ENCODE results near the gene HSPB9.
"Not testable (repeated sequence)": the region's sequence is repeated elsewhere in the genome, so short reads cannot be mapped to it uniquely, and the experiment has no call there.

HSPB9 gene

DNA sequence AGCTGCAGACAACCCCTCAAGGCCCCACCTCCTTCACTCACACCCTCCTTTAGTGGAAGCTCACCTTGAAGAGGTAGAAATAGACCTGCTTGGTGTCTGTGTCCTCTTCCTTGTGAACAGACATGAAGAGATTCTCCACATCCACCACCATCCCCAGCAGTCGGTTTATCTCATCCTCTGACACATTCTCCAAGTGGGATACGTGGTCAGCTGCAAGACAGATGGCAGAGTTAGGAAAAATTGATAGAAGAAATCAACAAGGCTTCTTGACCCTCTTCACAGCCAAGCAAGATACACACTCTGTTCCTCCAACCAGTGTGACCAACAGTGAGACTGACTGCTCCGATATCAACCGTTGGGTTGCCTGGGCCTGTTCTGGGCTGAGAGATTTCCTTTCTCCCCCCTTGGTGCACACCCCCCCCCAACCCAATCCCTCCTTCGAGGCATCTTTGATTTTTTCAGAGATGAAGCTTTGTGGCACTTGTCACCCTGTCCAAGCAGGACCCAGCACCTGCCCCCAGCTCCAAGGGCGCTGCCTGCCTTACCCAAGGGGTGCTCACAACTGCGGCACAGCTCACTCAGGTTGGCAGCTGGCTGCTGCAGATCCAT is 2.3 kb upstream of the HSPB9 start:
- DNase-seq: no peak

DNA sequence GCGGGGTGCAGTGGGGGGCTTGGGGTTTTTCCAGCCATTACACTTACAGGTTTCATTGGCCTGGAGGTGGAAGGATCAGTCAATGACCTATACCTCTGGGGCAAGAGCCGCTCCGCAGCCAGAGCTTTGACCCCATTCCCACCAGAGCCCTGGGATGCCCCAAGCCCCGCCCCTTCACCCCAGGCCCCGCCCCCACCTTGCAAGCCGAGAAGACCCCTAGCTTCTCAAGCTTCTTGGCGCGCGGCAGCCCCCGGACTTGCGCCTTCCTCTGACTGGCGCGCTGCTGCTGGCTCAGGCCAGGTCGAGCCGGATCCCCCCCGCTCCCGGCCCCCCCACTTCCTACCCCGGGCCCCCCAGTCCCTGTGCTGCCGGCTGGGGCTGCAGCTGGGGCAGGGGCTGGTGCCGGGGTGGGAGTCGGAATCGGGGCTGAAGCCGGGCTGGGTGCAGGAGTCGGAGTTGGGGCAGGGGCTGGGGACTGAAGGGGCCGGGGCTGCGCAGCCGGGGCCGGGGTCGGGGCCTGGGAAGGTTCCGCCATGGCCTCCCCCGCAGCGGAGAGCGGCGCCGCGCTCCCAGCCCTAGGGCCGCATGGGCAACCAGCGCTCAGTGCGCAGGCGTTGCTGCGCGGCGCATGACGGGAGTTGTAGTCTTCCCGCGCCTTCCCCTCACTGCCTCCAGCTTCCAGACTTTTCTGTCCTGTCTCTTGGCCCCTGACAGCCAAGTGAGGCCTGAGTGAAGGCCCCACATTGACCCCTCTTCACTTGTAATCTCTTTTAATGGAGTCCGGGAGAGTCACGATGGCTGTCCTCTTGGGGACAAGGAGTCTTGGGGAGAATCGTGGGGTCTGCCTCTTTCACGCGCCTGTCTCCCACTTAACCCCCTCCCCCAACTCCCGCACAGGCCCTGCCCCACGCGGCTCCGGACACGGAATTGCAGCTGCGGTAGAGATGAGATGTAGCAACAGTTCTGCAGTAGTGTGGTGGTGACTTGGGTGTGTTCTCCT is 1.5 kb upstream of the HSPB9 start, which contains the start of gene KAT2A:
KAT2A (minus strand) TSS at position 598 of the 1,000 bp plus-strand sequence; CDS start at position 535, 63 bp downstream.
- DNase-seq: peak in 13 of 14 donors; percentile 18 to 87 (median 70)

DNA sequence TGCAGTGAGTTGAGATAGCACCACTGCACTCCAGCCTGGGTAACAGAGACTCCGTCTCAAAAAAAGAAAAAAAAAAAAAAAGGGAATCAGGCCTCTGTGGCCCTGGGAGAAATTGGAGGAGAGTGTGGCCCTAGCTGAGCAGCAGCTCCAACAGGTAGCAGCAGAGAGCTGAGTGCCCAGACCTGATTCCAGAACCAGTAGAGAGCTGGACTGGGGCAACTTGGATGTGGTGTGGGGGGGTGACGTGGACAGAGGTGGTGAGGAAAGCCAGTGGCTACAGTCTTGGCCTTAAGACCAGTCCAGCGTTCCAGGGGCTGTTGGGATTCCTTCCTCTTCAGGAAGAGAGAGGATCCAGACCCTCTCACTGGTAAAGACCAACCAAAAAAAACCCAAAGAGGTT is 1.7 kb downstream of the HSPB9 start:
- no peak for DNase-seq

DNA sequence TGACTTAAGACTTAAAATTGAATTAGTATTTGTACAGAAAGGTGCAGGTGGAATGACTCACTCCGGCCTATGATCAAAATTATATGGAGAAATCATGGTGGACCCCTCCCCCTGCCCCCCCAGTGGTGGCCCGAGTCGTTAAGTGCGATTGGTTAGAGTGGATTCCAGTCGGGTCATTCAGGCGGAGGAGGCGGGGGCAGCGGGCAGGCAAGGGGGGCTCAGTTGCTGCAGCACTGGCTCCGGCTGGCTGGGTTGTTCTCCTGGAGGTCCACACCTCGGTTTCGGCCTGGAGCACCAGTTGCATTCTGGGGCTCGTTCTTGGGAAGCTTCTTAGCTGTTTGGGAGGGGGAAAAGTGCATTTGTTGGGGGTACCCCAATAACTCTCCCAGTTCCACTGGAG is 3.0 kb downstream of the HSPB9 start:
- DNase-seq: no peak

DNA sequence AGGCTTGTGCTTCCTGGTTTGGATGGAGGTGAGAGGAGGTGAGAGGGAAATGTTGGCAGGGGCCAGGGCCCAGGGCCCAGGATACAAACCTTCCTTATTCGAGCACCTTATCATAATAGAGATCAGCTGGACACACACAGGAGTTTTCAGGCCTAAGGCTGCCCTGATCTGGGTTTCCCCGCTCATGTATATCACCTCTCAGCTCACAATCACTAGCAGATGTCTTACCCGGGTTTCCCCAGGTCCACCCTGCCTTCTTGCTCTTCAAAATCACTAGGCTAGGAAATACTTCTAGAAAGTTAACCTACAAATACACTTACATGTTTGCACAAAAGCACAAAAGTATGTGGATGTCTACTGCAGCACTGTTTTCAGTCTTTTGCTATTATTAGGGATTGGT is 4.2 kb downstream of the HSPB9 start:
- no peak for DNase-seq

DNA sequence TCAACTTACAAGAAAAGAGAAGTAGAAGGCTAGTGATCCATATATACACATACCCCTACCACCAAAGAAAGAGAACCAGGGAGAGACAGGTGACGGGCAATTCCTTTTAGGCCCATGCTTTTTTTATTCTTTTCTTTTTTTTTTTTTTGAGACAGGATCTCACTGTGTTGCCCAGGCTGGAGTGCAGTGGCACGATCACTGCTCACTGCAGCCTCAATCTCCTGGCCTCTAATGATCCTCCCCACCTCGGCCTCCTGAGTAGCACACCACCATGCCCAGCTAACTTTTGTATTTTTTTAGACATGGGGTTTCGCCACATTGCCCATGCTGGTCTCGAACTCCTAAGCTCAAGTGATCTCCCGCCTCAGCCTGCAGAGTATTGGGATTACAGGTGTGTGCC is 4.8 kb downstream of the HSPB9 start:
- DNase-seq: no peak

DNA sequence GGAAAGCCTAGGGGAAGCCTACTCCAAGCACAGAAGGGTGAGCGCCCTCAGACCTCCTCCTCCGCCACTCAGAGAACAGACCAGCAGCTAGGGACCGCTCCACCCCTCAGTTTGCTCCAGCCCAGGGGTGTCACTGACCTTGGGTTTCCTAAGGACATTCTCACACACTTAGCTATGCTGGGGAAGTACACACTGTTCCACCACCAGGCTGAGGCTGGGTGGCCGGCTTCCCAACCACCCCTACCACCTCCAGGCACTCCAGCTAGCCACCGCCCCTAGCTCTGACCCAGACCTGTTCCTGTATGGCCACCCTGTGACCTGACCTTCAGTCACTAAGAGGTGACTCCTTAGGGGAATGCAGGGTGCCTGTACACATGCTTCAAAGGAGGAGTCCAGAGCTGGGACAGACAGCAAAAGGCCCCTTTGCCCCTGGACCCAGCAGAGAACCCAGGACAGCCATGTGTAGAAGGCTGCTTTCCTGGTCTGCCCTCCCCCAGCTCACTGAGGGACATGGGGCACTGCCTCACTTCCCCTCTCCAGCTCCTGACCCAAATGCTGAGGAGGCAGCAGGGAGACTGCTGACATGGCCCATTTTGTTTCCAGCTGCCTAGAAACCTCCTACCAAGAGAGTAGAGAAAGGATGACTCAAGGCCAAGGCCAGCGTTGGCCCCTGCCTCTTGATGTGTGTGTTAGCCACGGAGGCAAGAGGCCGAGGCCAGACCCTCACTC is 6.7 kb downstream of the HSPB9 start:
- DNase-seq: peak in 2 of 14 donors; percentile 28 to 43

DNA sequence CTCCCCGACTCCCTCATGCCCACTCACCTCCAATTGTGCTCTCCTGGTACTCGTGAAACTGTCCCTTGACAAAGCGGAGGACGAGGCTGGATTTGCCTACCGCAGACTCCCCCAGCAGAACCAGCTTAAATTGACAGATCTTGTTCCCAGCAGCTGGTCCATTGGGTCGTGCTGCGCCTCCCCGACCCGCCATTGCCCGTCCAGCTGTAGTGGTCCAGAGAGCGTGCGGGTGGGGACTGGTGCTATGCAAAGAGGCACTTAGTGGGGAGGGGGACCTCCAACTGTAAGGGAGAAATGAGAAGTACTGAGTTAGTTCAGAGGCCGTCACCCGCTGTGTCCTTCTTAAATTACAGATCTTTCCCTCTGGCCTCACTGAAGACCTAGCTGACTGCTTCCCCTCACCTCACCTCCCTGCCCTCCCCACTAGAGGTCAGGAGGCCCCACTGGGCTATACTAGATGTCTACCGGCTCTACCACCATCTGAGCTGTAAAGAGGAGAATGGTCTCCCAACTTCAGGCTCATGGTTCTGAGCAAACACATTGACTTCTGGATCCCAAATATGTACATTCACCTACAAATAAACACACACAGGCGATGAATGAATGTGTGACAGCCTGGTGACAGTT is 7.8 kb downstream of the HSPB9 start:
- no peak for DNase-seq

DNA sequence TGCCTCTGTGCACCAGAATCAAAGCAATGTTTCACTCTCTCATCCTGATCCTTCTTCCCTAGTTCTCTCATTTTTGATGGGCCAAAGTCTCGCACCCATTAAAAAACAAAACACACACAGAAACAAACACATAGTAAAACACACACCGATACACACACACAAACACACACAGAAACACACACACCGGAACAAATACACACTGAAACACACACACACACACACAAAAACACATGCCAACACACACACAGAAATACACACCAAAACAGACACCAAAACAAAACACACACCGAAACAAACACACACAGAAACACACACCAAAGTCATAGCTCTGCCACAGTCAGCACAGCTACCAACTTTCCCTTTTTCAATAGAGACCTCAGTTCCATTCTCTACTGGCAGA is 8.6 kb downstream of the HSPB9 start:
- no peak for DNase-seq

DNA sequence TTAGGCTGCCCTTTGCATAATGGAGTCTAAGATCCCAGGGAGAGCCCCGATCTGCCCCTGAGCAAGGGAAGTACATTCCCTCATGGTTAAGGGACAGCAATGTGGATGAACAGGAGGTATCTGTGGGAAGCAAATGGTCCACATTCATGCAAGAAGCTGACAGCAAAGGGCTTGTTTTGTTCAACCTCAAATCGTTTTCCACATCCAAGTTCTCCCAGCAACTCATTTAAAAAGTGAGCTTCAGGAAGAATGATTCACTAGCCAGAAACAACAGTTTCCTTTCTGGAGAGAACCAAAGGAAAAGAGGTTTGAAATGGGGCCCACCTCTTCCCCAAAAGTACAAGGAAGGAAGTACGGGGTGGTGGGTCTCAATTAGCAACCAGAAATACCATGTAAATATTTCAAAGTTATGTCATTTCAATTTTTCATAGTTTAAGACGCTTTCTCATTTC is 9.4 kb downstream of the HSPB9 start:
- peak in 1 of 14 donors; percentile 27 for DNase-seq

DNA sequence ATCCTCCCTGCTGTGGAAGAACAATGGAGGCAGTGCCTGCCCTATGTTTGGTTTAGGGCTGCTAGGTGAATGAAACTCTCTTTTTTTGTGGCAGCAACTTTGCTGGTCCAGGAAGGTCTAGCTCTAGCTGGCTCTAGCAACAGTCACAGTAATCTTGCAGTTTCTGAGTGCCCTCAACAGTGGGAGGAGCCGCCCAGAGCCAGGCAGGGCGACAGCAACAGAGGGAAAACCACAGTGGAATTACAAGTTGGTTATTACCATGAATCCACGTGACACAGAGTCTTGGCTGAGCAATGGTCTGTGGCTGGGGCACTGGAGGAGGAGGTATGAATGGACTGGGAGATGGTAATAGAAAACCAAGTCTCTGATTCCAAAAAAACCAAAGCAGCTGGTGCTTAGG is 10.3 kb downstream of the HSPB9 start:
- DNase-seq: peak in 11 of 14 donors; percentile 12 to 71 (median 48)

DNA sequence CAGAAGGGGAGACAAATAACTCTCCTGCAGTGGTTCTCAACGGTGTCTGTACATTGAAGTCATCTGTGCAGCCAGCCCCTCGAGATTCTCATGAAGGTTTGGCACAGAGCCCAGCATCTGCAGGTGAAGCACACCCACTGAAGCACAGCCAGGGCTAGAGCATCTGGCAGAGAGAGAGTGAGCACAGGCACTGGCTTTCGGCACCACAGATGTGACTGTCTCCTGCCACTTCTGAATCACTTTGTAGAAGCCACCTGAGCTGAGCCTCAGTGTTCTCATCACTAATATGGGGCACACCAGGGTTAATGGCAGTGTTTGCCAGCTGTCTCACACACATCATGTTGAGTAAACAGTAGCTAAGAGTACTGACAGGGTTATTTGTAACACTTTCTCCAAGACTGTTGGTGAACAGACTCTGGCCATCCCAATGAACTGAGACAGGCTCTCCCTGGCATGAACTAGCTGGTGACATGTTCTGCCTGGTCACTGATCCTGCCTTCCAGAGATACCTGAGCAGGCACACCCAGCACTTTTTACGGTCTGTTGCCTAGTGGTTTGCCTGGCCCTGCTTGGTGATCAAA is 10.9 kb downstream of the HSPB9 start:
- DNase-seq: no peak

DNA sequence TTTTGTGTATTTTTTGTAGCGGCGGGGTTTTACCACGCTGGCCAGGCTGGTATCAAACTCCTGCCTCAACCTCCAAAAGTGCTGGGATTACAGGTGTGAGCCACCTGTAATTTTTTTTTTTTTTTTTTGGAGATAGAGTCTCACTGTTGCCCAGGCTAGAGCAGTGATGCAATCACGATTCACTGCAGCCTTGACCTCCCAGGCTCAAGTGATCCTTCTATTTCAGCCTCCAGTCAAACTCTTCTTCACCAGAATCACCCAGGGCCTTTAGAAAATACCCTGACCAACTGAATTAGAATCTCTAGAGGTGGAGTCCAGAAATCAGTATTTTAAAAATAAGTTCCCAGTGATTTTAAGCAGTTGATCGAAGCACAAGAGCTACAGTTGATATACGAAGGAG is 12.5 kb downstream of the HSPB9 start:
- no peak for DNase-seq

DNA sequence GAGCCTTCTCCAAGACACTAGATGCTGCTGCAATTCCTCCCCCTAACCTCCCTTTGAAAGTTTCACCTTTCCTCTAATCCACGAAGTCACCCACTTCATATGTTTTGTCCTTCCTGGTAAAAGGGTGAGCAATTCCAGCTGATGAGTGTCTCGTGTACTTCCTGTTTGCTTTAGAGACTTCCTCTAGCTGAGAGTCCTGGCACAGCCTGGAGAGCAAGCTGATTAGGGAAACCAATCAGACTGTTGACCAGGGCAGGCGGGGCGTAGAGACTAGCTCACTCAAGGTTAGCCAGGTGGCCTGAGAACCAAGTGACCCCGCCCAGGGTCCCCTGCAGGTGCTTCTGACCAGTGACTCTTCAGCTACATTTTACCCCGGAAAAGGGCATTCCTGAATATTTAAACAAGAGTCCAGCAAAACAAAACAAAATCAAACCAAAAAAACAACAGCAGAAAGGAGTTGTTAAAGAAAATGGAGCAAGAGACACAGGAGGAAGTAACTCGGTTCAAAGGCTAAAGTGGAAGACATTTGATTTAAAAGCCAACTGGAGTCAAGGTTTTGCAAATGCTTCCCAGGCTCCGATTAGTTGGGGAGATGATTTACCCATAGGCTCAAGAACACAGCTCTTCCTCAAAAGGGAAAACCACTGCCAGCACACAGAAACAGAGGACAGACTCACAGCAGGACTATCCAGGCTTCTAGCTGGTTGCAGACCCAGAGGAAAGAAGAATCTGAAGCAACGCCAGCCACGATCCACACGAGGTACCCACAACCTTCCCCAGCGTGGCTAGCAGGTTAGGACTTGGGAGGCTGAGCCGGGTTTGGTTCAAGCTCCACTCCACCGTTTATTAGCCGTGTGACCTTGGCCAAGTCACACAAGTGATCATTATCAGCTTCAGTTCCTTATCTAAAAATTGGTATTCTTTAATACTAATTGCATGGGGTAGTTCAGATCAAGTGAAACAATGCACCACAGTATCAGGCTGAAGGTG is 13.4 kb downstream of the HSPB9 start:
- no peak for DNase-seq

DNA sequence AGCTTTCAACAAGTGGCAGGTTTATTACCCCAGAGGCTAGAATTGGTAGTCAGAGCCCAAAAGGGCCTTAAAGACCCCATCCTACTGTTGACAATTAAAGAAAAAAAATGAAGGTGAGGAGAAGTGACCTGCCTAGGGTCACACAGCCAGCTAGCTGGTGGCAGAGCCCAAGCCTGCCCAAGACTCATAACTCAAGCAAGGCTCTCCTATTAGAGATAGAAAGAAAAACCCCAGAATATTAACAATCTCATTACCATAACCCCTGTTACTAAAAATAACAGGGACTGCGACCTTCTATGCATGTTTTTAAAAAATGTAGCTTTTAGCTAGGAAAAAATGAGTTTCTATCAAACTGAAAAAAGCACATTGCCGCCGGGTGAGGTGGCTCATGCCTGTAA is 14.0 kb downstream of the HSPB9 start:
- DNase-seq: no peak

DNA sequence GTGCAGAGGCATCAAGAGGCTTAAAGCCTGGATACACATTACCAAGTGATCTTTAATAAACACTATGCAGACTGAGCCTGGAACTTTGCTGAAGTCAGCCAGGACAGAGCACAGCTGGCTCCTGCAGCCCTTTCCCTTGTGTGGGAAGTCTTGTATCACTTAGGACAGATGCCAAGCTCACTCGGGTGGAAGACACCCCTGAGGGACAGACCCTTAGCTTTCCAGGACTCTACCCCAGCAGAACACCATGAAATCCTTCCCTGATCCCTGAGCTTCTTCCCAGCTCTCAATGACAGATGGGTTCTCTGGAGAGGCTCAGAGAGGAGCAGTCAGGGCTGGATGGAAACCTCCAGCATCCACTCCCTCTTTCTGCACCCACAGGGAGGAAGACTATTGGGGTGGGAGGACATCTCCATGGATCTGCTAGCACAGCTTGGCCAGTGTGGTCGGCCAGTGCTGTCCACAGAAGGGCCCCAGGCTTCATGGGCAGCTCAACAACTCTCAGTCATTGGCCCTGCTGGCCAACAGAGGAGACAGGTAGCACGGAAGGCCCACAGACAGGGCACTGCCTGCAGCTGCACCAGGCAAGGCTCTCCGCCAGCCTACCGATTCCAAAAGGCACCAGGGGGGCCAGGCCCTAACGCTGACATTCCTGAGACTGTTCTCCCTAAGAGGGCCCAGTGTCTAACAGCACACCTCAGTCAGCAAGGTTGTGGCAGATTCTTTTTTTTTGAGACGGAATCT is 16.3 kb downstream of the HSPB9 start:
- DNase-seq: no peak

DNA sequence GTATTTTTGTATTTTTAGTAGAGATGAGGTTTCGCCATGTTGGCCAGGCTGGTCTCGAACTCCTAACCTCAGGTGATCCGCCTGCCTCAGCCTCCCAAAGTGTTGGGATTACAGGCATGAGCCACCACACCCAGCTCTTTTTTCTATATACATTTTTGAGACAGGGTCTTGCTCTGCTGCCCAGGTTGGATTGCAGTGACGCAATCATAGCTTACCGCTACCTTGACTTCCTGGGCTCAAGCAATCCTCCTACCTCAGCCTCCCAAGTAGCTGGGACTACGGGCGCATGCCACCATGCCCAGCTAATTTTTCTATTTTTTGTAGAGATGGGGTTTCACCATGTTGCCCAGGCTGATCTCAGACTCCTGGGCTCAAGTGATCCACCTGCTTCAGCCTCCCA is 18.1 kb downstream of the HSPB9 start:
- not testable (repeated sequence) for DNase-seq

DNA sequence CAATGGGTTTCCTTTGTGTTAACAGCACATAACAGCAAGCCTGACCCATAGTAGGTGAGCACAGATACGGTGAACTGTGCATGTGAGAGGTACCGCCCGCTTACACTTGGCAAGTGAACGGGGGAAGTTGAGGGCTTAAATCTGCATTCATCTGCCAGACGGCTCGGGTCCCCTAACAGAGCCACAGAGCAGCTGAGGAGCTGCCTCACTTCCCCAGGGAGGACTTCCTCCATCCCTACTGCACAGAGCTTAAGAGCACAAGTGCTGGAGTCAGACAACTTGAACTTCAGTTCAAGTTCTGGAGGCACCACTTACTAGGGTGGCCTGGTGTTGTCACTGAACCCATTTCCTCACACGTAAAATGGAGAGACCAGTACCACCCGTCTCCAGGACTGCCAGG is 18.8 kb downstream of the HSPB9 start:
- DNase-seq: no peak

DNA sequence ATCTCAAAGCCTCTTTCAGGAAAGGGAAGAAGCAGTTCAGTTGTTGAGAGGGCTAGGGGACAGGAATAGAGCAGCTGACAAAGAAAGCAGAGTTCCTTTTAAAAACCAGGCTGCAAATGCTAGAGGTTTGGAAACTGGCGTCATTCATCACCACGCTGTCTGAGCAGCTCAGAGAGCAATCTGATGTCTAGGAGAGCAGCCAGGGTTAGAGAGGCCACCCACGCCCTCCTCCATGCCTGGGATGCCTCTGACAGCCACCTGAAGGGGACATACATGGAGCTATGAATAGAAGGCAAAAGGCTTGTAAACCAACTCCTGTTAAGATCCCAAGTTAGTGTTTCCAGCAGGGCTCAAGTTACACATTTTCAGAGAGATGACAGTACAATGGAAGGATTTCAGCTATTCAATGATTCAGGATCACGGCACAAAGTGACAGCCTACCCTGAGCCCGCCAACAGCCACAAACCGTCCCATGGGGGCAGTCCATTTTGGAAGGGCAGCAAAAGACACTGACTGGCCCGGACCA is 19.8 kb downstream of the HSPB9 start:
- no peak for DNase-seq

DNA sequence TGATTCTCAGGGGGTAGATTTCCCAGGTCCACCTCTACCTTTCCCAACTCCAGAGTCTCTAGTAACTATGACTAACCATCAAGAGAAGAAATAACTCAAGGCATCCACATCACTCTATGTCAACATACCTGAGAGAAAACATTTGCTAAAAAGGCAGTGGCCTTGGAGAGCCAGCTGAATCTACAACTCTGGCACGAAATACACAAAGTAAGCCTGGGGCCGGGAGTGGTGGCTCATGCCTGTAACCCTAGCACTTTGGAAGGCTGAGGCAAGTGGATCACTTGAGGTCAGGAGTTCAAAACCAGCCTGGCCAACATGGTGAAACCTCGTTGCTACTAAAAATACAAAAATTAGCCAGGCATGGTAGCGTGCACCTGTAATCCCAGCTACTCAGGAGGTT is 20.5 kb downstream of the HSPB9 start:
- DNase-seq: not testable (repeated sequence)

All from C1 segment of cervical spinal cord (tissue), 14 donors.